ENCODE data around the gene PLCB4.
"Not testable (repeated sequence)": the region's sequence is repeated elsewhere in the genome, so short reads cannot be mapped to it uniquely, and the experiment has no call there.

Gene PLCB4

DNA sequence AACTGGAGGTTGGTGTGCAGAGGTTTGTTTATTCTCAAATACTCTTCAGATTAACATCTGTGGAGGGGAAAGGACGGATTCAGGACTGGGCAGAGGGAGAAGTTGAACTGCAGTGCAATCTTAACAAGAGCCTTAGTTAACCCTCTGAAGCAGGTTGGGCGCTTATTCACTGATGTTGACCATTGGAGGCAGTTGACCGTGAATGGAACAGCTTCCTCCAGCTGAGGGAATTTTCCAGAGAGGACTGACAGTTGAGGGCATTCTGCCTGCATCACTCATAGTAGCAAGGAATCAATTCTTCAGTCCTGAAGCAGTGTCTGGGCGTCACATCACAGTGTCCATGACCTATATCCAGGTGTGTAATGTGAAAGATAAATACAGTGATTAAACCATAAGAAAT, 80.9 kb downstream of the PLCB4 start:
- TF ChIP-seq, protein P1, sequence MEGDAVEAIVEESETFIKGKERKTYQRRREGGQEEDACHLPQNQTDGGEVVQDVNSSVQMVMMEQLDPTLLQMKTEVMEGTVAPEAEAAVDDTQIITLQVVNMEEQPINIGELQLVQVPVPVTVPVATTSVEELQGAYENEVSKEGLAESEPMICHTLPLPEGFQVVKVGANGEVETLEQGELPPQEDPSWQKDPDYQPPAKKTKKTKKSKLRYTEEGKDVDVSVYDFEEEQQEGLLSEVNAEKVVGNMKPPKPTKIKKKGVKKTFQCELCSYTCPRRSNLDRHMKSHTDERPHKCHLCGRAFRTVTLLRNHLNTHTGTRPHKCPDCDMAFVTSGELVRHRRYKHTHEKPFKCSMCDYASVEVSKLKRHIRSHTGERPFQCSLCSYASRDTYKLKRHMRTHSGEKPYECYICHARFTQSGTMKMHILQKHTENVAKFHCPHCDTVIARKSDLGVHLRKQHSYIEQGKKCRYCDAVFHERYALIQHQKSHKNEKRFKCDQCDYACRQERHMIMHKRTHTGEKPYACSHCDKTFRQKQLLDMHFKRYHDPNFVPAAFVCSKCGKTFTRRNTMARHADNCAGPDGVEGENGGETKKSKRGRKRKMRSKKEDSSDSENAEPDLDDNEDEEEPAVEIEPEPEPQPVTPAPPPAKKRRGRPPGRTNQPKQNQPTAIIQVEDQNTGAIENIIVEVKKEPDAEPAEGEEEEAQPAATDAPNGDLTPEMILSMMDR (IDR thresholded peaks at IDR 0.05; ENCODE audit: control insufficient read depth, extremely low read depth, insufficient read depth) = no peak
- DNase-seq (ENCODE audit: low read depth) = no peak
- no peak overlapping the region for H3K4me3 ChIP-seq (ENCODE audit: low read depth, low read length)

DNA sequence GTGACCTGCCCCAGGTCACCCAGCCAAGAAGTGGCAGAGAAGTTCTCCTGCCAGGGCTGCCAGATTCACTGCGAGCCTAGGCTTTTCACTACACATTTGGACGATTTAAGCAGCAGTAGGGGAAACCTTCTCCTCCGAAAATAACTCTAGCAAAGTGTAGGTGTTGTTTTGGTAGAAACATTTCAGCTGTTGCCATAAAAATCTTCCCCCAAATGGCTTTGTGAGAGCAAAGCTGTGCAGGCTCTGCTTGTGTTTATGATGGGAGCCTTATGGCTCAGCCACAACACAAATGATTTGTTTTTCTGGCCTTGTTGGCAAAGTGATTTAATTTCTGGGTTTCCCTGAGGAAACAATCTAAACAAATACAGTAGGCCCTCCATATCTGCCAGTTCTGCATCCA, 81.8 kb downstream of the PLCB4 start:
- no peak overlapping the region for H3K4me3 ChIP-seq (ENCODE audit: low read depth, low read length)
- DNase-seq (ENCODE audit: low read depth) = no peak
- TF ChIP-seq, protein P1 (IDR thresholded peaks at IDR 0.05; ENCODE audit: control insufficient read depth, extremely low read depth, insufficient read depth) = no peak

DNA sequence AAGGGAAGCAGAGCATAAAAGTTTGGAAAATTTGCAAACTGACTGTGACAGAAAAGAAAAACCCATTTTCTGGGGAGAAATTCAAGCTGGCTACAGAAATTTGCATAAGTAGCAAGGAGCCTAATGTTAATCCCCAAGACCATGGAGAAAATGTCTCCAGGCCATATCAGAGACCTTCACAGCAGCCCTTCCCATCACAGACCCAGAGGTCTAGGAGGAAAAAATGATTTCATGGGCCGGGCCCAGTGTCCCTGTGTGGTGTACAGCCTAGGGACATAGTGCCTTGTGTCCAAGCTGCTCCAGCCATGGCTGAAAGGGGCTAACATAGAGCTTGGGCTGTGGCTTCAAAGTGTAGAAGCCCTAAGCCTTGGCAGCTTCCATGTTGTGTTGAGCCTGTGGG, 83.3 kb downstream of the PLCB4 start:
- DNase-seq (ENCODE audit: low read depth); H3K4me3 ChIP-seq (ENCODE audit: low read depth, low read length): not testable (repeated sequence)

DNA sequence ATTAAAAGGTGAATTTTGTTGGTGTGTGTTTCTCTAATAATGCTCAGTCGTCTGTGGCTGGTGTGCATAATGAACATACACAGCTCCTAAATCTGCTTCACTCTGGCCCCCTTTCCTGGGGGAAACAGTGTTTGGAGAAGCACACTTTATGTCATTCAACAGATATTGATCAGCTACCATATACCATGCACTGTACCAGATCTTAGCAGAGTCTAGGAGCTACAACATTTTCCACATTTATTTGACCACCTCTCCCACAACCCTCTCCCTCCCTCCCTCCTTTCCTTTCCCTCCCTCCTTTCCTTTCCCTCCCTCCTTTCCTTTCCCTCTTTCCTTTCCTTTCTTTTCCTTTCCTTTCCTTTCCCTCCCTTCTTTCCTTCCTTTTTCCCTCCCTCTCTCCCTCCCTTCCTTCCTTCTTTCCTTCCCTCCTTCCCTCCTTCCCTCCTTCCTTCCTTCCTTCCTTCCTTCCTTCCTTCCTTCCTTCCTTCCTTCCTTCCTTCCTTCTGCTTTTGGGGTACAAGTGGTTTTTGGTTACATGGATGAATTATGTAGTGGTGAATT, 85.7 kb downstream of the PLCB4 start:
- no peak for DNase-seq (ENCODE audit: low read depth)
- no peak overlapping the region for H3K4me3 ChIP-seq (ENCODE audit: low read depth, low read length)
- TF ChIP-seq, protein P1 (IDR thresholded peaks at IDR 0.05; ENCODE audit: control insufficient read depth, extremely low read depth, insufficient read depth) = no peak

DNA sequence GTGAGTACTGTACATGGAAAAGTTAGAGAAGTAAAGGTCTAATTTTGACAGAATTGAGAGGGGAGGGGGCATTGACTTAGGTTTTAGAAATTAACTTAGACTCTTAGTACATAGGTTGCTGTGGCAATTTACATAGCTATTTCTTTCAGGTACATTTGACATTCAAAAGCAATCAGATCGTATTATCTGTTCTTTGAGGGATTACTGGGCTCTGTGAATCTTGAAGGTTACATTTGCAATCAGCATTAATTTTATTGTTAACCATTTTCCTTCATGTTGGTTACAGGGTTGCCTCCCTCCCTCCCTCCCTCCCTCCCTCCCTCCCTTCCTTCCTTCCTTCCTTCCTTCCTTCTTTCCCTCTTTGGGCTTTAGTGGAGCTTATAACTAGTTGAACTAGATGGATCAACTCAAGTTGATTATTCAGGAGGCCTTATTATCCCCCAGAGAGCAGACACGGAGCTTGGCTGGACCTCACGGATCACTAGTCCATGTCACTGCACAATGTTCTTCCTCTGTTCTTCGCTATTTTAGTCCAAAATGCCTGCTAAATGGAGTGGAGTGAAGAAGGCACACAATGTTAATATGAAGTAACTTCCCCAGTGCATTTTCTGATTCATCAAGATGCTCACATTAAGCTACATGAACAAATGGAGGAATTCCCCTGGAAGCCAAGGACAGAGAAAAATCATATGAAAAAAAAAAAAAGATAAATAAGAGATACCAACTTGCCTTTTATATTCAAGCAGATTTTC, 87.8 kb downstream of the PLCB4 start:
- no peak overlapping the region for H3K4me3 ChIP-seq (ENCODE audit: low read depth, low read length)
- TF ChIP-seq, protein P1 (IDR thresholded peaks at IDR 0.05; ENCODE audit: control insufficient read depth, extremely low read depth, insufficient read depth) = no peak
- DNase-seq (ENCODE audit: low read depth) = no peak

DNA sequence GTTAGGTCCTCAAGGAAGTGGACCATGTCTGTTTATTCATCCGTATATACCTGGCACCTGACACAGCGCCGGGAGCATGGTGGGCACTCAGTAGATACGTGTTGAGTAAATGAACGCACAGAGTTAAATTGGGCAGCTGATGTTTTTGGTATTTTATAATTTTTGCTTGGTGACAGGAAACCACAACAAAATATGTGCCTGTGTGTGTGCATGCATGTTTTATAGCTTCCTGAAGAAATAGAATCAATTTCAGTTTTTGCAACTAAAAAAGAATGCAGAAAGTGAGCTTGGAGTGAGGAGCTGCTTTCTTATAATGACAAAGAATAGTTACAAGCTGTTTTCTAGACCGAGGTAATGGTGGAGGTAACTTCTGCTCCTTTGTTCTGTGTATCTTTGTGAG, 91.4 kb downstream of the PLCB4 start:
- H3K4me3 ChIP-seq (ENCODE audit: low read depth, low read length) = no peak overlapping the region
- no peak for DNase-seq (ENCODE audit: low read depth)
- TF ChIP-seq, protein P1 (IDR thresholded peaks at IDR 0.05; ENCODE audit: control insufficient read depth, extremely low read depth, insufficient read depth) = no peak

DNA sequence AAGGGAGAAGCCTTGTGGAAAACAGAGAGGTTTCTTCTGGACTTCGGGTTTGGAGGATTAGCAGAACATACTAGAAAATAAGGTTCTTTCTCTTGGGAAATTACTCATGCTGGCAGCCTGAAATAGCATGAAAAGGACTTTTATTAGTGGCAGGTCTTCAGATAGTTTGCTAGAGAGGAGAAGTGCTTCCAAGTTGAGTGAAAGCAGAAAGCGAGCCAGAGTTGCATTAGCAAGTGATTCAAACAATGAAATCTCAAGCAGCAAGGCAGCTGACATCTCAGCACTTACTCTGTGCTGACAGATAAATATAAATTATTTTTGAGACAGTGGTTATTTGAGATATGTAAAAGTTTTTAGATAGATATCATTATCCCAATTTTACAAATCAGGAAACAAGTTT, 91.9 kb downstream of the PLCB4 start:
- DNase-seq (ENCODE audit: low read depth) = no peak
- TF ChIP-seq, protein P1 (IDR thresholded peaks at IDR 0.05; ENCODE audit: control insufficient read depth, extremely low read depth, insufficient read depth) = no peak
- no peak overlapping the region for H3K4me3 ChIP-seq (ENCODE audit: low read depth, low read length)
